Vagina (tissue), 2 donors: ENCODE results near the gene PINLYP. TPM values are rescaled to one million over a fixed set of nuclear protein-coding genes. Genes with fewer than 3 reads are reported as not detected.

Source experiments
- DNase-seq, 2 donors: peaks; one replicate each; pipeline ENCODE4 v3.0.0-alpha.2; 2017; ENCODE audit errors: extremely low spot score in 2 of 2
- H3K27ac ChIP-seq: fragments of 200-600 bp; sonication (generic); one replicate; pipeline ENCODE4 v1.5.1; 2019
- H3K27me3 ChIP-seq: fragments of 200-600 bp; sonication (generic); one replicate; pipeline ENCODE4 v1.5.1; 2019
- H3K36me3 ChIP-seq, 2 donors: fragments of 200-600 bp; sonication (generic); one replicate each; pipeline ENCODE4 v1.5.1; 2017 to 2019
- H3K4me1 ChIP-seq: fragments of 200-600 bp; sonication (generic); one replicate; pipeline ENCODE4 v1.5.1; 2019
- H3K4me3 ChIP-seq, 2 donors: fragments of 200-600 bp; sonication (generic); 1 replicate in 1 of 2; 2 replicates in 1 of 2; pipeline ENCODE4 v1.5.1; 2016 to 2019
- H3K9me3 ChIP-seq: fragments of 200-600 bp; sonication (generic); one replicate; pipeline ENCODE4 v1.5.1; 2019
- POLR2A ChIP-seq, 2 donors: fragments of 450-650 bp; IDR thresholded peaks; one replicate each; pipeline ENCODE4 v1.6.1; 2017; ENCODE audit warnings: antibody characterized with exemption in 2 of 2, mild to moderate bottlenecking in 2 of 2, moderate library complexity in 2 of 2
- POLR2AphosphoS5 ChIP-seq, 2 donors: sonication (generic); formaldehyde crosslinking; IDR thresholded peaks; one replicate each; pipeline ENCODE4 v1.9.0; 2017; ENCODE audit warnings: antibody characterized with exemption in 2 of 2, mild to moderate bottlenecking in 2 of 2, low read depth in 1 of 2; ENCODE audit not compliant: insufficient read depth in 1 of 2
- intact Hi-C: fragments of 100-400 bp; cut with DNase I; formaldehyde crosslinking; loops from one replicate; pipeline ENCODE4 v1.15.1; 2023
- total RNA-seq: library from RNA; depleted of rRNA; stranded (reverse); fragments of >200 nt; gene quantifications from one replicate; pipeline ENCODE4 v1.2.3, GENCODE V29; 2016
- TF ChIP-seq, protein P1 (sequence below), 3 experiments: fragments of 450-650 bp in 2 of 3; fragments of 200-600 bp in 1 of 3; sonication (generic) in 1 of 3; IDR thresholded peaks; one replicate each; pipeline ENCODE4 v1.5.1; 2017 to 2019; ENCODE audit warnings: antibody characterized with exemption in 3 of 3, mild to moderate bottlenecking in 2 of 3, moderate library complexity in 2 of 3

PINLYP gene
- total RNA-seq, 1 donor from 2014 or later: 8.8 TPM

- no peak overlapping the region for H3K27ac ChIP-seq
- H3K27me3 ChIP-seq: no peaks in the 10 kb centered on the region
- peaks cover 15% of the 10 kb centered on the region for H3K4me1 ChIP-seq
- intact Hi-C loops: no loop called here
- TF ChIP-seq, protein P1, sequence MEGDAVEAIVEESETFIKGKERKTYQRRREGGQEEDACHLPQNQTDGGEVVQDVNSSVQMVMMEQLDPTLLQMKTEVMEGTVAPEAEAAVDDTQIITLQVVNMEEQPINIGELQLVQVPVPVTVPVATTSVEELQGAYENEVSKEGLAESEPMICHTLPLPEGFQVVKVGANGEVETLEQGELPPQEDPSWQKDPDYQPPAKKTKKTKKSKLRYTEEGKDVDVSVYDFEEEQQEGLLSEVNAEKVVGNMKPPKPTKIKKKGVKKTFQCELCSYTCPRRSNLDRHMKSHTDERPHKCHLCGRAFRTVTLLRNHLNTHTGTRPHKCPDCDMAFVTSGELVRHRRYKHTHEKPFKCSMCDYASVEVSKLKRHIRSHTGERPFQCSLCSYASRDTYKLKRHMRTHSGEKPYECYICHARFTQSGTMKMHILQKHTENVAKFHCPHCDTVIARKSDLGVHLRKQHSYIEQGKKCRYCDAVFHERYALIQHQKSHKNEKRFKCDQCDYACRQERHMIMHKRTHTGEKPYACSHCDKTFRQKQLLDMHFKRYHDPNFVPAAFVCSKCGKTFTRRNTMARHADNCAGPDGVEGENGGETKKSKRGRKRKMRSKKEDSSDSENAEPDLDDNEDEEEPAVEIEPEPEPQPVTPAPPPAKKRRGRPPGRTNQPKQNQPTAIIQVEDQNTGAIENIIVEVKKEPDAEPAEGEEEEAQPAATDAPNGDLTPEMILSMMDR (IDR thresholded peaks at IDR 0.05): no peak
- TF ChIP-seq POLR2A (IDR thresholded peaks at IDR 0.05) (no peak), POLR2AphosphoS5 (IDR thresholded peaks at IDR 0.05; ENCODE audit: insufficient read depth in 1 of 2, low read depth in 1 of 2) (no peak)
- no peaks in the 10 kb centered on the region for H3K9me3 ChIP-seq
- no peak for DNase-seq
- H3K36me3 ChIP-seq: peaks cover 0 to 17% of the 10 kb centered on the region in 2 donors
- H3K4me3 ChIP-seq: no peak overlapping the region
Observed at GRCh38 chr19:43610493-43610892, 34.9 kb downstream of the PINLYP start.

GRCh38 chr19:43611788-43612187 is 36.2 kb downstream of the PINLYP start, which contains the start of gene SRRM5:
Gene SRRM5 (plus strand): TSS chr19:43612088. CDS start chr19:43612122, 34 bp downstream.
- Histone ChIP-seq H3K4me3 (no peak within 1 kb of the TSS), H3K9me3 (no peaks in the 10 kb centered on the region), H3K27me3 (no peaks in the 10 kb centered on the region), H3K36me3 (peaks cover 0 to 15% of the 10 kb centered on the region in 2 donors), H3K27ac (no peak within 1 kb of the TSS), H3K4me1 (peaks cover 6% of the 10 kb centered on the region)
- no peak for TF ChIP-seq POLR2A (IDR thresholded peaks at IDR 0.05)
- TF ChIP-seq, protein P1 (IDR thresholded peaks at IDR 0.05): no peak
- TF ChIP-seq POLR2AphosphoS5 (IDR thresholded peaks at IDR 0.05; ENCODE audit: insufficient read depth in 1 of 2, low read depth in 1 of 2): no peak
- DNase-seq: no peak
- intact Hi-C loops: no loop called here

- DNase-seq: no peak
- Histone ChIP-seq H3K4me3 (no peak overlapping the region), H3K4me1 (no peaks in the 10 kb centered on the region), H3K9me3 (no peaks in the 10 kb centered on the region), H3K36me3 (peaks cover 0 to 12% of the 10 kb centered on the region in 2 donors), H3K27me3 (no peaks in the 10 kb centered on the region), H3K27ac (no peak overlapping the region)
- TF ChIP-seq, protein P1 (IDR thresholded peaks at IDR 0.05): no peak
- no peak for TF ChIP-seq POLR2A (IDR thresholded peaks at IDR 0.05)
- TF ChIP-seq POLR2AphosphoS5 (IDR thresholded peaks at IDR 0.05; ENCODE audit: insufficient read depth in 1 of 2, low read depth in 1 of 2): no peak
- intact Hi-C loops: no loop called here
Observed at GRCh38 chr19:43612374-43612773, 36.8 kb downstream of the PINLYP start.

DNA sequence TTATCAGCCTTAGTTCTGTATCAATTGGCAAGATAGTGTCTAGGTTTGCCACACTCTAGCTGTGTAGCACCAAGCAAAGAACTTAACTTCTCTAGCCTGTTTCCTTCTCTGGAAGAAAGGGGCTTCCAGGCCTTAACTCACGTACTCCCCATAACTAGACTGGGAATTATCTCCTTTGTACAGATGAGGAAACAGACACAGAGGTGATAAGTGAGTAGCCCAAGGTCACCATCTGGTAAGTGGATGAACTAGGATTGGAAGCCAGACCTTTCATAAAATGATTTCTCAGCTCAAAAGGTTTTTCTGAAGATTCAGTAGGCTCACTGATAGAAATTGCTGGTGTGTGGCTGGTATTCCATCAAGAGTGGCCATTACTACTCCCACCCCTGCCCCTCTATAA is 40.7 kb downstream of the PINLYP start:
- DNase-seq: no peak
- Histone ChIP-seq H3K4me3 (no peak overlapping the region), H3K4me1 (peaks cover 19% of the 10 kb centered on the region), H3K9me3 (no peaks in the 10 kb centered on the region), H3K36me3 (peaks cover 0 to 12% of the 10 kb centered on the region in 2 donors), H3K27me3 (no peaks in the 10 kb centered on the region), H3K27ac (no peak overlapping the region)
- TF ChIP-seq POLR2AphosphoS5 (IDR thresholded peaks at IDR 0.05; ENCODE audit: insufficient read depth in 1 of 2, low read depth in 1 of 2) (no peak), POLR2A (IDR thresholded peaks at IDR 0.05) (no peak)
- TF ChIP-seq, protein P1 (IDR thresholded peaks at IDR 0.05): no peak
- intact Hi-C loops: no loop called here

- Histone ChIP-seq H3K4me1 (peaks cover 19% of the 10 kb centered on the region), H3K9me3 (no peaks in the 10 kb centered on the region), H3K4me3 (no peak overlapping the region), H3K27me3 (no peaks in the 10 kb centered on the region), H3K36me3 (peaks cover 0 to 12% of the 10 kb centered on the region in 2 donors), H3K27ac (no peak overlapping the region)
- no peak for TF ChIP-seq POLR2AphosphoS5 (IDR thresholded peaks at IDR 0.05; ENCODE audit: insufficient read depth in 1 of 2, low read depth in 1 of 2)
- TF ChIP-seq, protein P1 (IDR thresholded peaks at IDR 0.05): no peak
- no peak for TF ChIP-seq POLR2A (IDR thresholded peaks at IDR 0.05)
- DNase-seq: no peak
- intact Hi-C loops: no loop called here
Observed at GRCh38 chr19:43616954-43617353, 41.4 kb downstream of the PINLYP start.
